Endothelial cell of umbilical vein (primary cell): Measurements from ENCODE around the gene DOCK1.

Experiments used
- EZH2 ChIP-seq: IDR thresholded peaks from 2 replicates; pipeline ENCODE4 v1.6.1; 2012; ENCODE audit warnings: borderline replicate concordance, low read depth, mild to moderate bottlenecking, moderate library complexity, low read length, inconsistent platforms; ENCODE audit not compliant: severe bottlenecking
- FOS ChIP-seq: IDR thresholded peaks from 2 replicates; pipeline ENCODE4 v1.6.1; 2011; ENCODE audit warnings: mild to moderate bottlenecking, low read length, moderate library complexity, borderline replicate concordance; ENCODE audit not compliant: insufficient read depth
- GATA2 ChIP-seq: IDR thresholded peaks from 2 replicates; pipeline ENCODE4 v1.7.0; 2011; ENCODE audit warnings: low read depth, mild to moderate bottlenecking, moderate library complexity, mixed read lengths, low read length; ENCODE audit not compliant: insufficient read length, insufficient read depth
- JUN ChIP-seq: IDR thresholded peaks from 2 replicates; pipeline ENCODE4 v1.6.1; 2011; ENCODE audit warnings: borderline replicate concordance, low read depth; ENCODE audit not compliant: insufficient read length, insufficient read depth
- MYC ChIP-seq: IDR thresholded peaks from one replicate; pipeline ENCODE4 v1.6.1; 2011; ENCODE audit warnings: mild to moderate bottlenecking, low read depth, low read length
- POLR2A ChIP-seq: IDR thresholded peaks from 2 replicates; pipeline ENCODE4 v1.6.1; 2012; ENCODE audit warnings: low read depth, mild to moderate bottlenecking, control low read depth, low read length
- POLR2AphosphoS5 ChIP-seq: IDR thresholded peaks from 2 replicates; pipeline ENCODE4 v1.6.1; 2012; ENCODE audit warnings: low read depth, mild to moderate bottlenecking, control low read depth, low read length, moderate library complexity; ENCODE audit not compliant: insufficient read depth
- TF ChIP-seq, protein P1 (sequence below), 2 donors: IDR thresholded peaks; 1 replicate in 1 of 2; 2 replicates in 1 of 2; pipeline ENCODE4 v1.5.1; 2011; ENCODE audit warnings: low read length in 2 of 2, mild to moderate bottlenecking in 2 of 2, moderate library complexity in 2 of 2, control low read depth in 1 of 2, inconsistent platforms in 1 of 2, low read depth in 1 of 2; ENCODE audit not compliant: insufficient read depth in 1 of 2; ENCODE audit errors: extremely low read depth in 1 of 2
- TF ChIP-seq, protein P2 (sequence below): IDR thresholded peaks from 2 replicates; pipeline ENCODE4 v1.6.1; 2011; ENCODE audit not compliant: insufficient read depth, insufficient read length

DNA sequence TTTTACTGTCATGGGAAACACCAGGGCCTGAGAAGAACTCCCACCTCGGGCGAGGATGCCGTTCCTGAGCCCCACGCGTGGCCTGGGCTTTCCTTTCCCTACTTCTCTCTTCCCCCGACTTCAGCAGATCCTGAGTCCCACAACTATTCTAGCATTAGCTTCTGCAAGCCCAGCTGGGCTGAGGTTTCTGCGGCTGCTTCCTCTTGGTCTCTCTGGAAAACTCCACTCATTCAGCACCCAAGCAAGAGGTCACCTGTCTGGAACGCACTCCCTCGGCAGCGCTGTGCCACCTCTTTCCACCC is 761 bp upstream of the DOCK1 start:
- TF ChIP-seq, protein P1, sequence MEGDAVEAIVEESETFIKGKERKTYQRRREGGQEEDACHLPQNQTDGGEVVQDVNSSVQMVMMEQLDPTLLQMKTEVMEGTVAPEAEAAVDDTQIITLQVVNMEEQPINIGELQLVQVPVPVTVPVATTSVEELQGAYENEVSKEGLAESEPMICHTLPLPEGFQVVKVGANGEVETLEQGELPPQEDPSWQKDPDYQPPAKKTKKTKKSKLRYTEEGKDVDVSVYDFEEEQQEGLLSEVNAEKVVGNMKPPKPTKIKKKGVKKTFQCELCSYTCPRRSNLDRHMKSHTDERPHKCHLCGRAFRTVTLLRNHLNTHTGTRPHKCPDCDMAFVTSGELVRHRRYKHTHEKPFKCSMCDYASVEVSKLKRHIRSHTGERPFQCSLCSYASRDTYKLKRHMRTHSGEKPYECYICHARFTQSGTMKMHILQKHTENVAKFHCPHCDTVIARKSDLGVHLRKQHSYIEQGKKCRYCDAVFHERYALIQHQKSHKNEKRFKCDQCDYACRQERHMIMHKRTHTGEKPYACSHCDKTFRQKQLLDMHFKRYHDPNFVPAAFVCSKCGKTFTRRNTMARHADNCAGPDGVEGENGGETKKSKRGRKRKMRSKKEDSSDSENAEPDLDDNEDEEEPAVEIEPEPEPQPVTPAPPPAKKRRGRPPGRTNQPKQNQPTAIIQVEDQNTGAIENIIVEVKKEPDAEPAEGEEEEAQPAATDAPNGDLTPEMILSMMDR (IDR thresholded peaks at IDR 0.05; ENCODE audit: extremely low read depth in 1 of 2, insufficient read depth in 1 of 2, low read depth in 1 of 2, low read length in 2 of 2), result no peak
- no peak for TF ChIP-seq POLR2A
- TF ChIP-seq GATA2, result no peak
- no peak for TF ChIP-seq EZH2
- no peak for TF ChIP-seq JUN
- no peak for TF ChIP-seq POLR2AphosphoS5
- TF ChIP-seq, protein P2, sequence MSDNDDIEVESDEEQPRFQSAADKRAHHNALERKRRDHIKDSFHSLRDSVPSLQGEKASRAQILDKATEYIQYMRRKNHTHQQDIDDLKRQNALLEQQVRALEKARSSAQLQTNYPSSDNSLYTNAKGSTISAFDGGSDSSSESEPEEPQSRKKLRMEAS, result no peak
- TF ChIP-seq FOS, result no peak
- no peak for TF ChIP-seq MYC
